ENCODE data around the gene DLX5. TPM values are rescaled to one million over a fixed set of nuclear protein-coding genes. Genes with fewer than 3 reads are reported as not detected.

Gene DLX5
- total RNA-seq, 2 donors from 2014 or later, result not detected

DNA sequence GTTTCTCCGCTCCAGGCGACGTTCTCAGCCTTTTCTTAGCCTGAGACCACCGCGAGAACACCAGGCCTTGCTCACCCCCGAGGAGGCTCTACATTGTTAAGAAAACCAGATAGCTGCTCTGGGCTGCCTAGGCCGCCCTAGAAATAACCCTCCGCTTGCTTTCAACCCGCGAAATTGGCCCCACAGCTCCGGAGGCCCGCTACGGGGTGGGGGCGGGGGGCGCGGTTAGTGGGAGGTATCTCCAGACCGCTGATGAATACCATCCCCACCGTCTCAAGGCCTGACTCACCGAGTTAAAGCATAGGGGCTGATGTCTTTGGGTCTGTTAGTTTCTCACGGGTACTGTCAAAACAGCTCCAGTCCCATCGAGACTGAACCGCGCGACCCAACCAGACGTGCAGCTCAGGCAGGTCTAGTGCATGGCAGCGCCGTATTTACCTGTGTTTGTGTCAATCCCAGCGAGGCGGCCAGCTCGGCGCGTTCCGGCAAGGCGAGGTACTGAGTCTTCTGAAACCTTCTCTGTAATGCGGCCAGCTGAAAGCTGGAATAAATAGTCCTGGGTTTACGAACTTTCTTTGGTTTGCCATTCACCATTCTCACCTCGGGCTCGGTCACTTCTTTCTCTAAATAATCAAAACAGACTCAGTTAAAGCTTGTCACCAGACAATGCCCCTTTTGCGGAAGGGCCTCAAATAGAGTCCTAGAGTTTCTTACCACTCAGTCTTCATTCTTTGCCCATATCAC lies 2.7 kb downstream of the DLX5 start:
- Mint-ChIP-seq H3K9me3 (no peaks in the 10 kb centered on the region), H3K27ac (no peak overlapping the region), H3K36me3 (ENCODE audit: low read depth) (peaks cover 23% of the 10 kb centered on the region), H3K4me1 (peaks cover 21% of the 10 kb centered on the region), H3K4me3 (no peak overlapping the region), H3K27me3 (peaks cover 89% of the 10 kb centered on the region)
- ATAC-seq (replicated peaks), result no peak

DNA sequence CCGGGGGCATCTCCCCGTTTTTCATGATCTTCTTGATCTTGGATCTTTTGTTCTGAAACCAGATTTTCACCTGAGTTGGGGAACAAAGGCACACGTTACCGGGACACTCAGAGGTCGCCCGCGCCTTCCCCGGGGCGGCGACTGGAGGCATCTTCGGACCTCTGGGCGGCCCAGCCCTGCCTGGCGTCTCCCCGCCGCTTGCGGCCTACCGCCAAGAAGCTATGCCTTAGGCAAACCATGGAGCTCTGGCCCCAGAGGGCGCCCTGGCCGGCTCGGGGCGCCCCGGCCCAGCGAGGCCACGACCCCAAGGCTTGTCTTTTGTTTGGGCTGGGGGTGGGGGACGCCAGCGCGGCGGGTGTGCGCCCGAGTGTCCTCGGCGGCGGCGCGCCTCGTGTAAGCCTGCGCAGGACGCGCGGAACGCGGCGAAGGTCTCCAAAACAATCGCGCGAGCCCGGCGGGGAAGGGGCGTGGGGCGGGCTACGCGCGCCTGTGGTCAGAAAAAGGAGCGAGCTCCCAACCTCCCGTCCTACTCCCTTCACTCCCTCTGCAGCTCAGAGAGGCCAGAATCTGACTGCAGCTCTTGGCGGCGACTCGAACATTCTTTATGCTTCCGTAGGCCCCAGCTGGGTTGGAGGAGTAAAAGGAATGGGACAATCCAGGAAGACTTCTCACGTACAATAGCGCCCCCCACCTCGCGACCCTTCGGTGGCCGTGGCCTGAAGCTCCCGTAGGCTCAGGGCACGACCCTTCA lies 3.5 kb downstream of the DLX5 start:
- H3K27me3 Mint-ChIP-seq, result peaks cover 89% of the 10 kb centered on the region
- ATAC-seq (replicated peaks), result no peak
- no peak overlapping the region for H3K4me3 Mint-ChIP-seq
- no peaks in the 10 kb centered on the region for H3K9me3 Mint-ChIP-seq
- H3K36me3 Mint-ChIP-seq (ENCODE audit: low read depth), result peaks cover 23% of the 10 kb centered on the region
- H3K4me1 Mint-ChIP-seq, result peaks cover 14% of the 10 kb centered on the region
- no peak overlapping the region for H3K27ac Mint-ChIP-seq

- H3K9me3 Mint-ChIP-seq, result no peaks in the 10 kb centered on the region
- peaks cover 8% of the 10 kb centered on the region for H3K4me1 Mint-ChIP-seq
- no peak overlapping the region for H3K4me3 Mint-ChIP-seq
- H3K27me3 Mint-ChIP-seq, result peaks cover 89% of the 10 kb centered on the region
- no peak for ATAC-seq (replicated peaks)
- peaks cover 23% of the 10 kb centered on the region for H3K36me3 Mint-ChIP-seq (ENCODE audit: low read depth)
- no peak overlapping the region for H3K27ac Mint-ChIP-seq
Observed at GRCh38 chr7:97020601-97020995, 4.0 kb downstream of the DLX5 start.

- H3K27me3 Mint-ChIP-seq, result peaks cover 90% of the 10 kb centered on the region
- no peak overlapping the region for H3K27ac Mint-ChIP-seq
- H3K4me1 Mint-ChIP-seq, result peaks cover 8% of the 10 kb centered on the region
- H3K4me3 Mint-ChIP-seq, result no peak overlapping the region
- ATAC-seq (replicated peaks), result no peak
- peaks cover 23% of the 10 kb centered on the region for H3K36me3 Mint-ChIP-seq (ENCODE audit: low read depth)
- H3K9me3 Mint-ChIP-seq, result no peaks in the 10 kb centered on the region
Observed at GRCh38 chr7:97019710-97020225, 4.9 kb downstream of the DLX5 start.

- peaks cover 90% of the 10 kb centered on the region for H3K27me3 Mint-ChIP-seq
- H3K4me3 Mint-ChIP-seq, result no peak overlapping the region
- peaks cover under 1% of the 10 kb centered on the region for H3K4me1 Mint-ChIP-seq
- H3K27ac Mint-ChIP-seq, result no peak overlapping the region
- peaks cover 18% of the 10 kb centered on the region for H3K36me3 Mint-ChIP-seq (ENCODE audit: low read depth)
- H3K9me3 Mint-ChIP-seq, result no peaks in the 10 kb centered on the region
- no peak for ATAC-seq (replicated peaks)
Observed at GRCh38 chr7:97018791-97019531, 5.7 kb downstream of the DLX5 start.

DNA sequence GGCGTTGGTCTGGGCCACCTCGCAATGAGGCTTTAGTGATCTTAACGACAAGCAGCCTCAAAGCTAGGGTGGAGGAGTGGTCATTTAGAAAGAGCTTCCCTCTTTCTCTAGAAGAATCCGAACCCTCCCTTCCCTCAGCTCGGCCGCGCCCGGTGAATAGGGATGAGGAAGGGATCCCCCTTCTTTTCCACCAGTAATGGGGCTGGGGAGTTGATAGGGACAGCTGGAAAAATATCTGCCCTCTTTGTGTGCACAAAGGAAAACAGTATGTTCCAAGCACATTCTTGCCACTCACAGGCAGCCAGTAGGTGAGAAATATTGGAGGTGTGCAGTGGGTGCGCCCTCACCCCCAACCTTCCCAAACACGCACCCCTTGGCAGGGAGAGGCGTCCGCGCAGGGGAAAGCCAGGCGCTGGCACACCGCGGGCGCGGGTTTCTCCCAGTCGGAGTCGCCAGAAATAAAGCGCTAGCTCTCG lies 6.5 kb downstream of the DLX5 start:
- Mint-ChIP-seq H3K4me3 (no peak overlapping the region), H3K36me3 (ENCODE audit: low read depth) (peaks cover 16% of the 10 kb centered on the region), H3K4me1 (no peaks in the 10 kb centered on the region), H3K9me3 (no peaks in the 10 kb centered on the region), H3K27ac (no peak overlapping the region), H3K27me3 (peaks cover 87% of the 10 kb centered on the region)
- ATAC-seq (replicated peaks), result no peak

- Mint-ChIP-seq H3K27me3 (peaks cover 86% of the 10 kb centered on the region), H3K4me3 (no peak overlapping the region), H3K9me3 (no peaks in the 10 kb centered on the region), H3K27ac (no peak overlapping the region), H3K36me3 (ENCODE audit: low read depth) (peaks cover 11% of the 10 kb centered on the region), H3K4me1 (no peaks in the 10 kb centered on the region)
- no peak for ATAC-seq (replicated peaks)
Observed at GRCh38 chr7:97017192-97018125, 7.2 kb downstream of the DLX5 start.

DNA sequence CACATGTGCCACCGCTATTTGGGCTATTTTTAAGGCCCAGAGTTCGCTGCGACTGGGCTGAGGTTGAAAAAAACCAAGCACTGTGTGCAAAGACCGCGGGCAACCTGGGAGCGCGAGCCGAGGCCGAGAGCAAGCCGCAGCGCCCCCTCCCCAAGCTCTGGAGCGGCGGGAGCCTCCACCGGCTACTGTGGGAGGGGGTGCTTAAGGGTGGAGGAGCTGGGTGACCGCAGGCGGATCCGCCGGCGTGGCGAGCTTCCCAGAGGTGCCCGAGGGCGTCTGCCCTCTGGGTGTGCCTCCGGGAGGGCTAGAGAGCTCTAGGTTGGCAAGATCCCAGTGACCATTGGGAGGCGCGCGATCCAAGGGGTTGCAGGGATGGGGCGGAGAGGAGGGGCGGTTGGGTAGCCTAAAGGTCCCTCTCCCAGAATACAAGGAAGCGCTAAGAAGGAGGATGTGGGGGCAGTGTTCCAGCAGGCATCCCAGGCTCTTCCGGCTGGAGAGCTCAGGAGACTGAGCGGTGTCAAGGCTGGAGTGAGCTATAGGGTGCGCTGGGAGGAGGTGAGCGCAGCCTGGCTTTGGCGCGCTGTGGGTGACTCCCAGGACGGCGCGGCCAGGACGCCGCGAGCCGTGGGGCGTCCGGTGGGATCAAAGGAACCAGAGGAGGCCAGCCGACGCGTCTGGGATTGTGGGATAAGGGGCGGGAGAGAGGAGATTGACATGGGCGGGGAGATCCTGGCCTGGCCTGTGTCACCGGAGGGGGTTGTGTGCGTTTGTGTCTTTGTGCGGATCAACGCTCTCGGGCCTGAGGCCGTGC lies 8.0 kb downstream of the DLX5 start:
- H3K27ac Mint-ChIP-seq, result no peak overlapping the region
- peaks cover 7% of the 10 kb centered on the region for H3K36me3 Mint-ChIP-seq (ENCODE audit: low read depth)

DNA sequence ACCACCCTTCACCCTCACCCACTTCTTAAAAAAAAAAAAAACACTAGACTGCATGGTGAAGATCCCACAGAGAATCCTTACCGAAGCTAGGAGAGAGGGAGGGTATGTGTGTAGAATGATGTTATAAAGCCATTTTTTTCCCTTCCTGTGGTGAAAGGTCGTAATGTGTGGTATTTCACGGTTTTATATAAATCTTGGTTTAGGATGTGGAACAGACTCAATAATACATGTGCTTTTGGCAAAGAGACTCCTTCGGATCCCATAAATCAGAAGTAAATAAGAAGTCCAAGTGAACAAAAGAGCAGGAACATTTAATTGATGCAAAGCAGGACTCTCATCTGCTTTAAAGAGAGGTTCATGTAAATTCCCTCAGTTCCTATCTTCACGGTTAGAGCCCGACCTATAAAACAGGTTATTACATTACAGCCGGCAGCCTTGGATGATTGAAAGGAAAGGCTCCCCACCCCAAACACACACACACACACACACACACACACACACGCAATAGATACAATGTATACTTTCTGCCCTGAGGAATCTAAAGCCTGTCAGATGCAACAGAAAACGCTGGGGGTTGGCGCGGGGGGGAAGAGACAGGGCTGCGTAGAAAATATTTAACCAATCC lies 8.8 kb downstream of the DLX5 start:
- ATAC-seq (replicated peaks), result no peak
- peaks cover 90% of the 10 kb centered on the region for H3K27me3 Mint-ChIP-seq
- H3K36me3 Mint-ChIP-seq (ENCODE audit: low read depth), result peaks cover 7% of the 10 kb centered on the region
- no peak overlapping the region for H3K4me3 Mint-ChIP-seq
- no peak overlapping the region for H3K27ac Mint-ChIP-seq
- peaks cover 6% of the 10 kb centered on the region for H3K9me3 Mint-ChIP-seq
- no peaks in the 10 kb centered on the region for H3K4me1 Mint-ChIP-seq

More for the DNA sequence above, 8.0 kb downstream of the DLX5 start:
- Mint-ChIP-seq H3K9me3 (peaks cover 4% of the 10 kb centered on the region), H3K27me3 (peaks cover 86% of the 10 kb centered on the region), H3K4me1 (no peaks in the 10 kb centered on the region), H3K4me3 (no peak overlapping the region)
- ATAC-seq (replicated peaks), result no peak

DNA sequence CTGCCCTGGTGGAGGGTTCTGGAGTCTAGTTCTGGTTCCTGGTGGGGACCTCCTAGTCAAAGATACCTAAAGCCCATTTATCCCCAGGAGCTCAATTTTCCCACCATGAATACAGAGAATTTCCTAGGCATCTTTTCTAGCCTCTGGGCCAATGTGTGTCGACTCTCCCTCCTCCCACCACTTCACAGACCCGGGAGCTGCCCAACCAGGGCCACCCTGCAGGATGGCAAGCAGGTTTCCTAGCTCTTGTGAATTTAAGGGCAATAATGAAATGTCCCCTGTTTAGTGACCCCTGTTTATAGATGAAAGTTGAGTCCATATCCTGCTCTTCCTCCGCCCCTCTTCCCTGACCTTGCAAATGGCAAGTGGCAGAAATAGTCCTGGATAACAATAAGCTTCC lies 9.4 kb downstream of the DLX5 start:
- Mint-ChIP-seq H3K27ac (no peak overlapping the region), H3K27me3 (peaks cover 89% of the 10 kb centered on the region), H3K36me3 (ENCODE audit: low read depth) (peaks cover 7% of the 10 kb centered on the region), H3K4me3 (no peak overlapping the region), H3K4me1 (no peaks in the 10 kb centered on the region), H3K9me3 (peaks cover 6% of the 10 kb centered on the region)
- ATAC-seq (replicated peaks), result no peak

DNA sequence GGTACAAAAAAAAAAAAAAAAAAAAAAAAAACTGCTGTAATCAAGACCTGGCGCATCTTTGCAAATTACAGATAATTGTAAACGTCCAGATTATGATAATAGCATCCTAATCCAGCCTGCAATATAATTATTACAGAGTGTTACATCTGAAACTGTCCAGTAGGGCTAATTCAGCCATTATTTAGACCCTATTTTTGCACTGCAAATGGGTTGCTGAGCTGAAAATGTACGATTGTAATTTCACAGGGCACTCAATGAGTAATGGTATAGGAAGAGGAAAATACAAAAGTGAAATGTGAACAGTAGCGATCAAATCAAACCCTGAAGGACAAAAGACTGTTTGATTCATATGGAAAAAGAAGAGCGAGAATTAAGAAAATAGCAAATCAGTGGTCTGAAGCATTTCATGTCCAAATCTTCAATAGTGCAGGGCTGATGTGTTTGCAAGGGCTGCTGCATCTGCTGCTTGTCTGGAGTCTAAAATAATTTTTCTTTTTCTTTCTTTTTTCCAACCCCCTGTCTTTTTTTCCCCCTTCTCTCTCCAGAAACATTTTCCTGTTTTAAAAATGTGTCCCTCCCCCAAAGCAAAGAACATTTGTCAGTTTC lies 10.4 kb downstream of the DLX5 start:
- peaks cover 89% of the 10 kb centered on the region for H3K27me3 Mint-ChIP-seq
- H3K4me3 Mint-ChIP-seq, result no peak overlapping the region
- ATAC-seq (replicated peaks), result no peak
- H3K4me1 Mint-ChIP-seq, result no peaks in the 10 kb centered on the region
- H3K27ac Mint-ChIP-seq, result no peak overlapping the region
- H3K9me3 Mint-ChIP-seq, result peaks cover 6% of the 10 kb centered on the region
- H3K36me3 Mint-ChIP-seq (ENCODE audit: low read depth), result peaks cover 6% of the 10 kb centered on the region

DNA sequence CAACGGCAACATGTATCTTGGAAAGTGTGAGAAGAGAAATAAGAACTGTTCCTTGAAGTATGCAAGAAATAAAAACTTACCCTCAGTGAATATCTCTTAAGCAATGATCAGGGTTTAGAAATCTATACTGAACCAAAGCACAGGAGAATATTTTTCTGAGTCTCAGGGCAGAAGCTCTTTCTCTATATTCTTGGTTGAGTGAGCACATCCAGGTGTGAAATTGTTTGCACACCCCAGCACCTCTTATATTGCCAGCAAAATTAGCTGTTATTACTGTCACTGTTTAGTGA lies 10.8 kb downstream of the DLX5 start:
- no peak overlapping the region for H3K27ac Mint-ChIP-seq

More for the DNA sequence above, 10.8 kb downstream of the DLX5 start:
- no peaks in the 10 kb centered on the region for H3K4me1 Mint-ChIP-seq
- H3K4me3 Mint-ChIP-seq, result no peak overlapping the region
- no peak for ATAC-seq (replicated peaks)
- H3K9me3 Mint-ChIP-seq, result peaks cover 6% of the 10 kb centered on the region
- H3K27me3 Mint-ChIP-seq, result peaks cover 87% of the 10 kb centered on the region
- peaks cover 2% of the 10 kb centered on the region for H3K36me3 Mint-ChIP-seq (ENCODE audit: low read depth)

All from activated T-helper 17 cell treated with anti-CD3 and anti-CD28 coated beads, Interleukin-2, amount 50 U/mL, for 72 hours (primary cell).